Head of caudate nucleus (tissue), 42 donors: Measurements from ENCODE around the gene EVPL.
A peak's percentile ranks its signal among the peaks of the same experiment; 100 is the strongest.

Experiments used
- DNase-seq, 42 donors: peaks; one replicate each; pipeline versions ENCODE4 v3.0.0 to v3.0.0-alpha.2; 2020 to 2021; ENCODE audit warnings: mixed read lengths in 7 of 42
- intact Hi-C: fragments of 100-400 bp; cut with DNase I; formaldehyde crosslinking; loops from one replicate; pipeline ENCODE4 v1.15.0; 2022

EVPL gene

DNA sequence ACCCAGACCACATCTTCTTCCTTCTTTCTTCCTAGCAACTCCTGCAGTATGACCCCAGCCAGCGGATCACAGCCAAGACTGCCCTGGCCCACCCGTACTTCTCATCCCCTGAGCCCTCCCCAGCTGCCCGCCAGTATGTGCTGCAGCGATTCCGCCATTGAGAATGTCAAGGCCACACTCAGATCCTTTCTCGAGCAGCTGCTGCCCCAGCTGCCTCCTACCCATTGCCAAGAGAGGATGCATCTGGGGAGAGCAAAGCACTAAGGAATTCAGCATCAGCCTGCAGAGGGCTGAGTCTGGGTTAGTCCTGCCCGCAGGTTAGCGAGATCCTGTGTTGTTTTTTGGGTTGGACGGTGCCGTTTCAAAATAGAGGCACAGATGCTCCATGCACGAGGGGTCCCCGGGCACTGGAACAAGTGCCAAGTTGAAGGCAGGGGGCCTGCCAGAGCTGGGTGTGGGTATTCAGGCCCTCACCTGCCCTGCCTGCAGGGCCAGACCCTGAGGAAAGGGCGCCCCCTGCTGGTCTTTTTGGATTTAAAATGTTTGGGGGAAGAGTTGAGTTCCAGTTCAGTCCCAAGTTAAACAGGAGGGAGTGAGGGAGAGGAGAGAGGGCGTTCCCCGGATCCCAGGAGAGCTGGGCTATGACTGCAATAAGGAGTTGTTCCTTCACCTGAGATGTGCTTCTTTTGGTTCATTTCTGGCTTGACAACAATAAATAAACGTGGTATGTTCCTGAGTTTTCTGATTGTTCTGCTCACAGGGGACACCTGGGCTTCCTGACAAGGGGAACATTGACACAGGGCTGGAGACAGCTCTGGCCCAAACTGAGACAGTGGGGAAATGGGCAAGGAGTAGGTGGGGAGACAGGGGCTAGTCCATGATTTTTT, 21.6 kb downstream of the EVPL start:
- intact Hi-C loops: loop anchor here (2.0 kb wide), 1 partner anchor 101 kb away; the partner anchor contains the start of gene MRPL38
- peak; percentile 36 to 95 (median 82) for DNase-seq

DNA sequence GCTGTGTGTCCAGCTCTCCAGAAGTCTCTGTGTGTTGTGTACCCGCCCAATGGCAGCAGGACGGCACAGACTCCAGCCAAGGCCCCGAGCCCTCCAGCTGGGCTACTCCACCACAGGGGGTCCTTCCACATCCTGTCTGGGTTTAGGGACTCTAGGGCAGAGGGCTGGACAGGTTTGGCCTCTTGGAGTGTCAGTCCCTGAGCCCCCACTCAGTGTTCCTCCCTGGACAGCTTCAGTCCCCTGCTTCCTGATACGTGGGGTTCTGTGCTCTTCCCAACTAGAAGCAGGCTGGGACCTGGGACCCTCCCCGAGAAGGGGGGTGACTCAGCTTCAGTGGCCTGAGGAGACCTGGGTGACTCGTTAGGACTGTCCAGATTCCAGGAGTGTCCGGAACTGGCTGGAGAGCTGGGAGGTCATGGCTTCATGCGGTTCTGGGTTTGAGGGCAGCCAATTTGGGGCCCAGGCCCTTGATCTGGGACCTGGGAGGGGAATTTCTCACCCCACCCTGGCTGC, 22.3 kb downstream of the EVPL start:
- DNase-seq: no peak
- intact Hi-C loops: loop anchor here (2.0 kb wide), 1 partner anchor 100 kb away; the partner anchor contains the start of gene MRPL38

- intact Hi-C loops: loop anchor here (2.0 kb wide), 1 partner anchor 99 kb away; the partner anchor contains the start of gene MRPL38
- peak in 2 of 42 donors; percentile 25 to 30 for DNase-seq
Measured at GRCh38 chr17:76003915-76004314, 23.2 kb downstream of the EVPL start.

GRCh38 chr17:76002100-76002499, 25.0 kb downstream of the EVPL start:
- DNase-seq: no peak
- intact Hi-C loops: no loop called here

- intact Hi-C loops: no loop called here
Measured at GRCh38 chr17:76000755-76001521, 26.2 kb downstream of the EVPL start, which contains the start of gene CDK3. TSS of gene CDK3 (plus strand) at chr17:76000855. CDS start at chr17:76001426, 571 bp downstream.

GRCh38 chr17:76000016-76000754, 26.9 kb downstream of the EVPL start:
- peak in 24 of 42 donors; percentile 17 to 67 (median 36) for DNase-seq
- intact Hi-C loops: no loop called here

More at GRCh38 chr17:76000755-76001521, 26.2 kb downstream of the EVPL start, which contains the start of gene CDK3:
- no peak for DNase-seq

GRCh38 chr17:75998327-75998795, 28.7 kb downstream of the EVPL start:
- intact Hi-C loops: no loop called here
- no peak for DNase-seq

- DNase-seq: peak in 12 of 42 donors; percentile 8 to 52 (median 16)
- intact Hi-C loops: no loop called here
Measured at GRCh38 chr17:75996665-75997590, 30.2 kb downstream of the EVPL start.

DNA sequence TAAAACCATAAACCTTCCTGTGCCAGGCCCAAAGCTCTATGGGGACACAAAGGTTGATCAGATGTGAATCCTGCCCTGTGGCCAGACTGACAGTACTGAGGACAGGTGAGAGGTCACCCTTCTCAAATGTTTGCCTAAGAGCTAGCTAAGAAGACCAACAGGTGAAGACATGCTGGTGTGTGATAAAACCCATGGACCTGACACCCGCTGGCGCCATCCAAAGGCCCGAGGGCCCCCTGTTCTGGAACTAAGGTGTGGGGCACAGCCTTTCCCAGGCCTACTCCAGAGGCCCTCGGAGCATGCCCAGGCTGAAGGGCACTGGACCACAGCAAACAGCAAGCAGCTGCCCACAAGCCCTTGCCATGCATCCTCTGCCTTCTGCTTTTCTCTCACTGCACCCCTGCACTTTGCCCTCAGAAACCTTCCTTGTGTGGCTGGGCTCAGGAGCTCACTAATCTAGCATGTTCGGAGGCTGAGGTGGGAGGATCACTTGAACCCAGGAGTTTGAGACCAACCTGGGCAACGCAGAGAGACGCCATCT, 31.7 kb downstream of the EVPL start:
- intact Hi-C loops: no loop called here
- DNase-seq: no peak

DNA sequence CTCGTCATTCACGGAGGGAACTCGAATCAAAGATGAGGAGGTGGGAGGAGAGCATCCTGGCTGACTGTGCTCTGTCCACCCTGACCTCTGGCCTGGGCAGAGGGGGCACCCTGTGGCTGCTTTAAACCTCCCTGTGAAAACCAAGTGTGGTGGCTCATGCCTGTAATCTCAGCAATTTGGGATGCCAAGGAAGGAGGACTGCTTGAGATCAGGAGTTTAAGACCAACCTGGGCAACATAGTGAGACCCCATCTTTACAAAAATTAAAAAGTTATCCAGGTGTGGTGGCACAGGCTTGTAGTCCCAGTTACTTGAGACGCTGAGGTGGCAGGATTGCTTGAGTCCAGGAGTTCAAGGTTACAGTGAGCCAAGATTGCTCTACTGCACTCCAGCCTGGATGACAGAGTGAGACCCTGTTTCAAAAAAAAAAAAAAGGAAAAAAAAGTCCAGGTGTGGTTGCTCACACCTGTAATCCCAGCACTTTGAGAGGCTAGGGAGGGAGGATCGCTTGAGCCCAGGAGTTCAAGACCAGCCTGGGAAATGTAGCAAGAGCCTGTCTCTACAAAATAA, 32.2 kb downstream of the EVPL start:
- intact Hi-C loops: no loop called here
- no peak for DNase-seq

DNA sequence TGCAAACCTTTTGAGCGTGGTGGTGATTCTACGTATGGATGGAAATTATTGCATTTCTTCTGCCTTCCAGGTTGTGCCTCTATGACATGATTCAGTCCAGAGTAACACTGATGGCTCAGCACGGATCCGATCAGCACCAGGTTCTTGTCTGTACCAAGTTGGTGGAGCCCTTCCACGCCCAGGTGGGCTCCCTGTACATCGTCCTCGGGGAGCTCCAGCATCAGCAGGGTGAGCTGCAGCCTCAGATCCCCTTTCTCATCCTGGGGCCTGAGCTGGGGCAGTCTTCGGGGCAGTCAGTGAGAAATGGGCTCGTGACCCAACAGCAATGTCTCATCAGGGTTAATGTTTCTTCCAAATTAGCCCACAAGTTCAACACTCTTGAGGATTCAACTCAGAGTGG, 35.7 kb downstream of the EVPL start:
- intact Hi-C loops: no loop called here
- DNase-seq: no peak

- intact Hi-C loops: no loop called here
- DNase-seq: peak in 1 of 42 donors; percentile 1
Measured at GRCh38 chr17:75987041-75987440, 40.1 kb downstream of the EVPL start.

DNA sequence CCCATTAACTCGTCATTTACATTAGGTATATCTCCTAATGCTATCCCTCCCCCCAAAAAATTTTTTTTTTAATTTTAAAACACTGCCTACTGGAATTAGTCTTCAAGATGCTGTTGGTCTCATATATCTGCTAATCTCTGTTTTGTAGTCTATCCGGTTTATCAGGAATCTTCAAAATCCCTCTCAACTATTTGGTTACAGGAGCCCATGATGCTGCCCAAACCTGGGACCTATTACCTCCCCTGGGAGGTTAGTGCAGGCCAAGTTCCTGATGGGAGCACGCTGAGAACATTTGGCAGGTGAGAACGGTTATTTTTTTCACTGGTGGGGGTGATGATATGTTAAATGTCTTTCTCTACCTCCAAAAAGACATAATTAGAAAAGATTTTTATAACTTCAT, 41.1 kb downstream of the EVPL start:
- intact Hi-C loops: no loop called here
- no peak for DNase-seq

DNA sequence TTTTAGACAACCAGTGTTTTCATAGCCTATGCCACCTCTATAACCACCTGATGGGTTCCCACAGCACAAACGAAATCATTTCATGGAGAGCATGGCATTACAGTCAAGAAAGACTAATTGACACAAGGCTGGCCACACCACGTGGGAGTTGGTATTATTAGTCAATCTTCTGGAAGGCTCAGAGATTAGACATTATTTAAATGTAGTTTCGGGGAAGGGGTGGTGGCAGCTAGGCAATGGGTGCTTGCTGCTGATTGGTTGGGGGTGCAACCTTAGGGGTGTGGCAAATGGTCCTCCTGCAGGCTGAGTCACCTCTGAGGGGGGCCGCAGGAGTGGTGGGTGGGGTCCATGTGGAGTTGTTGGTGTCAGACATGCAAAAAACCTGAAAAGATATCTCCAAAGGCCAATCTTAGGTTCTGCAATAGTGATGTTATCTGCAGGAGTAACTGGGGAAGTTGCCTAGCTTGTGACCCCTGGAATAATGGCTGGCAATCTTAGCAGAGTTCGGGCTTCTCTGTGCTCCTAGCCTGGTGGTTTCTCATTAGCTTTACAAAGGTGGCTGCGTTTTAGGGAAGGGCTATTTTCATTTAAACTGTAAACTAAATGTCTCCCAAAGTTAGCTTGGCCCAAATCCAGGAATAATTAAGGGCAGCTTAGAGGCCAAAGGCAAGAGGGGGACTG, 43.5 kb downstream of the EVPL start:
- intact Hi-C loops: no loop called here
- DNase-seq: peak in 1 of 42 donors; percentile 42

GRCh38 chr17:75981019-75981615, 46.0 kb downstream of the EVPL start:
- intact Hi-C loops: no loop called here
- no peak for DNase-seq
